HepG2 (cell line): ENCODE data around the gene KCTD4.

Experiments used
- ESRRA ChIP-seq: sonication (generic); formaldehyde crosslinking; IDR thresholded peaks from 2 replicates; pipeline ENCODE4 v1.5.1; 2020; ENCODE audit warnings: mild to moderate bottlenecking, low read depth, missing genetic modification reagents
- KLF6 ChIP-seq: IDR thresholded peaks from 2 replicates; pipeline ENCODE4 v1.8.0; 2016; ENCODE audit warnings: missing biosample characterization, missing genetic modification reagents
- KMT2A ChIP-seq: sonication (generic); formaldehyde crosslinking; IDR thresholded peaks from 2 replicates; pipeline ENCODE4 v1.4.0; 2020; ENCODE audit warnings: missing genetic modification reagents
- NFKB2 ChIP-seq: sonication (generic); formaldehyde crosslinking; IDR thresholded peaks from 2 replicates; pipeline ENCODE4 v1.4.0; 2020; ENCODE audit warnings: missing genetic modification reagents, borderline replicate concordance
- POLR2A ChIP-seq, 2 experiments: IDR thresholded peaks; 2 replicates each; pipeline ENCODE4 v1.6.1; 2011; ENCODE audit warnings: low read depth in 2 of 2, low read length in 2 of 2, mild to moderate bottlenecking in 1 of 2, moderate library complexity in 1 of 2; ENCODE audit not compliant: insufficient read depth in 1 of 2
- POLR2AphosphoS5 ChIP-seq: IDR thresholded peaks from 2 replicates; pipeline ENCODE4 v1.6.1; 2012; ENCODE audit warnings: low read depth, low read length
- ZNF674 ChIP-seq: sonication (generic); formaldehyde crosslinking; IDR thresholded peaks from 2 replicates; pipeline ENCODE4 v1.5.0; 2020; ENCODE audit warnings: low read depth, mild to moderate bottlenecking, missing genetic modification reagents
- ZNF768 ChIP-seq: sonication (generic); formaldehyde crosslinking; IDR thresholded peaks from 2 replicates; pipeline ENCODE4 v1.4.0; 2020; ENCODE audit warnings: missing genetic modification reagents
- ZNF839 ChIP-seq: sonication (generic); formaldehyde crosslinking; IDR thresholded peaks from 2 replicates; pipeline ENCODE4 v1.4.0; 2020; ENCODE audit warnings: missing genetic modification reagents, mild to moderate bottlenecking, borderline replicate concordance
- TF ChIP-seq, protein P1 (sequence below): sonication (generic); formaldehyde crosslinking; IDR thresholded peaks from 2 replicates; pipeline ENCODE4 v1.5.0; 2020; ENCODE audit warnings: mild to moderate bottlenecking, missing genetic modification reagents, moderate library complexity
- TF ChIP-seq, protein P2 (sequence below): sonication (generic); formaldehyde crosslinking; IDR thresholded peaks from 2 replicates; pipeline ENCODE4 v1.4.0; 2020; ENCODE audit warnings: missing genetic modification reagents, borderline replicate concordance
- TF ChIP-seq, protein P3 (sequence below): sonication (generic); formaldehyde crosslinking; IDR thresholded peaks from 2 replicates; pipeline ENCODE4 v1.5.1; 2020; ENCODE audit warnings: missing genetic modification reagents, mild to moderate bottlenecking, borderline replicate concordance
- TF ChIP-seq, protein P4 (sequence below): IDR thresholded peaks from 2 replicates; pipeline ENCODE4 v1.6.1; 2012; ENCODE audit warnings: inconsistent platforms
- TF ChIP-seq, protein P5 (sequence below): sonication (generic); formaldehyde crosslinking; IDR thresholded peaks from 2 replicates; pipeline ENCODE4 v1.8.0; 2023; ENCODE audit warnings: mild to moderate bottlenecking, missing genetic modification reagents

DNA sequence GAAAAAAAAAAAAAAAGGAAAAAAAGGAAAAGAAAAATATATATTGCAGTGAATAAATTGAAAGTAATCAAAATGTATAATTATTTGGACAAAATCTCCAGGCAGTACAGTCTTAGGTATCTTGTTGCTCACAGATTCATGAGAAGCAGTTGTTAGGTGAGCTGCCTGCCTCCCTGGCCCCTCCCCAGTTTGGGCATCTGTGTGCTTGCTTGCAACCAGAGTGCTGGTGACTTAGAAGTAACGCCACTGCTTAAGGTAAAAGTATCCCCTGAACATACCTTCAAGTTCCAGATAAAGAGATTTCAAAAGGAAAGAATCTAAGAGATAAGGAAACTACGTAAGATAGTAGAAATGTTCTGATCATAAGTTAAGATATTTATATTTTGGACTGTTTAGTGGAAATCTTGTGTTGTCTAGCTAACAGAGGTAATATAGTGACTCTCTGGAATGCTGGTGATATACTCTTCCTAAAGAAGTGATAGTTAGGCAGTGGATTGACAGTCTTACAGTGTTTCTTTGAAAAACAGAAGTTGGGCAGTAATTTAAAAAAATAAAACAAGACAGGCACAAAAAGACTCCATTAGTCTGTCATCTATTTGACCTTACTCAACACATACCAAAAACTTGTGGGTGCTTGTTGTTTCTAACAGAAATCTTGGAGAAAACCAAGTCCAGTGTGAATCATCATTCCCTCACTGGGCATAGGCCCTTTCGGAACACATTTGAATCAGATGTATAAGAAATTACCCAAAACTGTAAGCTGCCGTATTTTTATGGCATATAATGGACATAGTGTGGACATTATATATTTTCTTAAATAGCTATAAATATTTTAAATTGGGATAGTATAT is 38.3 kb upstream of the KCTD4 start:
- TF ChIP-seq, protein P1, sequence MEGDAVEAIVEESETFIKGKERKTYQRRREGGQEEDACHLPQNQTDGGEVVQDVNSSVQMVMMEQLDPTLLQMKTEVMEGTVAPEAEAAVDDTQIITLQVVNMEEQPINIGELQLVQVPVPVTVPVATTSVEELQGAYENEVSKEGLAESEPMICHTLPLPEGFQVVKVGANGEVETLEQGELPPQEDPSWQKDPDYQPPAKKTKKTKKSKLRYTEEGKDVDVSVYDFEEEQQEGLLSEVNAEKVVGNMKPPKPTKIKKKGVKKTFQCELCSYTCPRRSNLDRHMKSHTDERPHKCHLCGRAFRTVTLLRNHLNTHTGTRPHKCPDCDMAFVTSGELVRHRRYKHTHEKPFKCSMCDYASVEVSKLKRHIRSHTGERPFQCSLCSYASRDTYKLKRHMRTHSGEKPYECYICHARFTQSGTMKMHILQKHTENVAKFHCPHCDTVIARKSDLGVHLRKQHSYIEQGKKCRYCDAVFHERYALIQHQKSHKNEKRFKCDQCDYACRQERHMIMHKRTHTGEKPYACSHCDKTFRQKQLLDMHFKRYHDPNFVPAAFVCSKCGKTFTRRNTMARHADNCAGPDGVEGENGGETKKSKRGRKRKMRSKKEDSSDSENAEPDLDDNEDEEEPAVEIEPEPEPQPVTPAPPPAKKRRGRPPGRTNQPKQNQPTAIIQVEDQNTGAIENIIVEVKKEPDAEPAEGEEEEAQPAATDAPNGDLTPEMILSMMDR (CRISPR knock-in tag): no peak
- no peak for TF ChIP-seq KLF6
- no peak for TF ChIP-seq POLR2AphosphoS5
- TF ChIP-seq, protein P2, sequence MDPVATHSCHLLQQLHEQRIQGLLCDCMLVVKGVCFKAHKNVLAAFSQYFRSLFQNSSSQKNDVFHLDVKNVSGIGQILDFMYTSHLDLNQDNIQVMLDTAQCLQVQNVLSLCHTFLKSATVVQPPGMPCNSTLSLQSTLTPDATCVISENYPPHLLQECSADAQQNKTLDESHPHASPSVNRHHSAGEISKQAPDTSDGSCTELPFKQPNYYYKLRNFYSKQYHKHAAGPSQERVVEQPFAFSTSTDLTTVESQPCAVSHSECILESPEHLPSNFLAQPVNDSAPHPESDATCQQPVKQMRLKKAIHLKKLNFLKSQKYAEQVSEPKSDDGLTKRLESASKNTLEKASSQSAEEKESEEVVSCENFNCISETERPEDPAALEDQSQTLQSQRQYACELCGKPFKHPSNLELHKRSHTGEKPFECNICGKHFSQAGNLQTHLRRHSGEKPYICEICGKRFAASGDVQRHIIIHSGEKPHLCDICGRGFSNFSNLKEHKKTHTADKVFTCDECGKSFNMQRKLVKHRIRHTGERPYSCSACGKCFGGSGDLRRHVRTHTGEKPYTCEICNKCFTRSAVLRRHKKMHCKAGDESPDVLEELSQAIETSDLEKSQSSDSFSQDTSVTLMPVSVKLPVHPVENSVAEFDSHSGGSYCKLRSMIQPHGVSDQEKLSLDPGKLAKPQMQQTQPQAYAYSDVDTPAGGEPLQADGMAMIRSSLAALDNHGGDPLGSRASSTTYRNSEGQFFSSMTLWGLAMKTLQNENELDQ (CRISPR knock-in tag): no peak
- TF ChIP-seq, protein P3, sequence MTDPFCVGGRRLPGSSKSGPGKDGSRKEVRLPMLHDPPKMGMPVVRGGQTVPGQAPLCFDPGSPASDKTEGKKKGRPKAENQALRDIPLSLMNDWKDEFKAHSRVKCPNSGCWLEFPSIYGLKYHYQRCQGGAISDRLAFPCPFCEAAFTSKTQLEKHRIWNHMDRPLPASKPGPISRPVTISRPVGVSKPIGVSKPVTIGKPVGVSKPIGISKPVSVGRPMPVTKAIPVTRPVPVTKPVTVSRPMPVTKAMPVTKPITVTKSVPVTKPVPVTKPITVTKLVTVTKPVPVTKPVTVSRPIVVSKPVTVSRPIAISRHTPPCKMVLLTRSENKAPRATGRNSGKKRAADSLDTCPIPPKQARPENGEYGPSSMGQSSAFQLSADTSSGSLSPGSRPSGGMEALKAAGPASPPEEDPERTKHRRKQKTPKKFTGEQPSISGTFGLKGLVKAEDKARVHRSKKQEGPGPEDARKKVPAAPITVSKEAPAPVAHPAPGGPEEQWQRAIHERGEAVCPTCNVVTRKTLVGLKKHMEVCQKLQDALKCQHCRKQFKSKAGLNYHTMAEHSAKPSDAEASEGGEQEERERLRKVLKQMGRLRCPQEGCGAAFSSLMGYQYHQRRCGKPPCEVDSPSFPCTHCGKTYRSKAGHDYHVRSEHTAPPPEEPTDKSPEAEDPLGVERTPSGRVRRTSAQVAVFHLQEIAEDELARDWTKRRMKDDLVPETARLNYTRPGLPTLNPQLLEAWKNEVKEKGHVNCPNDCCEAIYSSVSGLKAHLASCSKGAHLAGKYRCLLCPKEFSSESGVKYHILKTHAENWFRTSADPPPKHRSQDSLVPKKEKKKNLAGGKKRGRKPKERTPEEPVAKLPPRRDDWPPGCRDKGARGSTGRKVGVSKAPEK (CRISPR knock-in tag): no peak
- TF ChIP-seq, protein P4, sequence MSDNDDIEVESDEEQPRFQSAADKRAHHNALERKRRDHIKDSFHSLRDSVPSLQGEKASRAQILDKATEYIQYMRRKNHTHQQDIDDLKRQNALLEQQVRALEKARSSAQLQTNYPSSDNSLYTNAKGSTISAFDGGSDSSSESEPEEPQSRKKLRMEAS: no peak
- TF ChIP-seq, protein P5, sequence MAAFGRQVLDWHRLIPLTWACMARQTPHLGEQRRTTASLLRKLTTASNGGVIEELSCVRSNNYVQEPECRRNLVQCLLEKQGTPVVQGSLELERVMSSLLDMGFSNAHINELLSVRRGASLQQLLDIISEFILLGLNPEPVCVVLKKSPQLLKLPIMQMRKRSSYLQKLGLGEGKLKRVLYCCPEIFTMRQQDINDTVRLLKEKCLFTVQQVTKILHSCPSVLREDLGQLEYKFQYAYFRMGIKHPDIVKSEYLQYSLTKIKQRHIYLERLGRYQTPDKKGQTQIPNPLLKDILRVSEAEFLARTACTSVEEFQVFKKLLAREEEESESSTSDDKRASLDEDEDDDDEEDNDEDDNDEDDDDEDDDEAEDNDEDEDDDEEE (CRISPR knock-in tag): no peak
- no peak for TF ChIP-seq POLR2A (IDR thresholded peaks at IDR 0.05; ENCODE audit: insufficient read depth in 1 of 2, low read depth in 2 of 2, low read length in 2 of 2)
- no peak for TF ChIP-seq NFKB2 (CRISPR knock-in tag)
- TF ChIP-seq ESRRA (CRISPR knock-in tag): no peak
- no peak for TF ChIP-seq ZNF839 (CRISPR knock-in tag)
- TF ChIP-seq KMT2A (CRISPR knock-in tag): no peak
- TF ChIP-seq ZNF768 (CRISPR knock-in tag): no peak
- TF ChIP-seq ZNF674: no peak
